Pancreas (tissue), 10 donors: ENCODE measurements around the gene EPHA6. TPM values are rescaled to one million over a fixed set of nuclear protein-coding genes. Genes with fewer than 3 reads are reported as not detected.

Source experiments
- ATAC-seq, 4 donors: fragments of 200-7000 bp; cut with Tn5 transposase; one replicate each; pipeline versions ENCODE4 v1.8.0 to v1.9.1; 2020; ENCODE audit warnings: mild to moderate bottlenecking in 4 of 4, moderate library complexity in 4 of 4
- DNase-seq, 6 donors: peaks; one replicate each; pipeline ENCODE4 v3.0.0-alpha.2; 2020
- FAIRE-seq: peaks from 2 replicates; lab custom pipeline; 2012; peaks lifted over from hg19 to GRCh38; lab: Jason Lieb, UNC
- H3K27ac ChIP-seq, 4 donors: fragments of 200-600 bp; sonication (generic); 1 replicate in 3 of 4; 2 replicates in 1 of 4; pipeline versions ENCODE4 v1.5.0 to v1.8.0; 2020
- H3K27me3 ChIP-seq, 4 donors: fragments of 200-600 bp; one replicate each; pipeline ENCODE4 v1.8.0; 2021
- H3K36me3 ChIP-seq, 3 donors: fragments of 200-600 bp; sonication (generic) in 1 of 3; one replicate each; pipeline versions ENCODE4 v1.5.0 to v1.8.0; 2020 to 2021
- H3K4me1 ChIP-seq, 3 donors: fragments of 200-600 bp; one replicate each; pipeline ENCODE4 v1.8.0; 2021
- H3K4me3 ChIP-seq, 4 donors: fragments of 200-600 bp; sonication (generic) in 2 of 4; one replicate each; pipeline versions ENCODE4 v1.5.0 to v1.8.0; 2020 to 2021
- H3K9me3 ChIP-seq, 4 donors: fragments of 200-600 bp; one replicate each; pipeline ENCODE4 v1.8.0; 2021
- CTCF ChIP-seq, 4 donors: fragments of 200-600 bp; sonication (generic) in 3 of 4; IDR thresholded peaks; one replicate each; pipeline versions ENCODE4 v1.5.0 to v1.8.0; 2021; ENCODE audit warnings: antibody characterized with exemption in 4 of 4
- WGBS, 2 donors: extraction: QIAGEN DNeasy Blood & Tissue Kit; methylation state at CpG; one replicate each; pipeline ENCODE4 v1.1.7; 2013; 5-methylcytosine and 5-hydroxymethylcytosine counted together
- intact Hi-C, 3 donors: fragments of 100-400 bp; cut with DNase I; formaldehyde crosslinking; loops; one replicate each; pipeline versions ENCODE4 v1.11.1 to v1.14.2; 2022
- polyA plus RNA-seq, 2 donors: library from polyadenylated mRNA; stranded (reverse); fragments of 200-250 nt; gene quantifications; one replicate each; pipeline ENCODE4 v1.2.3, GENCODE V29; 2013
- total RNA-seq, 6 donors: library from RNA; stranded (reverse); fragmentation: NEBNext Ultra II Directional in 4 of 6; extraction: Animal tissue kit (Norgen Biotek cat#: 25700) in 4 of 6; gene quantifications; one replicate each; pipeline versions ENCODE4 v1.2.1 to v1.2.4, GENCODE V29; 2021 to 2023
- donor health status: healthy with polysubstance abuse.
- donor health status: DM: no; HTN: no; CAD: no; lungs with moderate emphysema.
- donor health status: DM: no; HTN: no; CAD: no.
- donor health status: control.
- donor health status: control.
- donor health status: Bipolar disorder and iron deficiency.
- donor health status: DM: yes; HTN: yes; CAD: no.
- donor health status: DM: no; HTN: no; CAD: no.
- donor health status: DM: no; HTN: no; CAD: no.
- donor health status: DM: yes; HTN: yes; CAD: no.

The EPHA6 gene
- total and polyA plus RNA-seq, 8 donors = 0.15 to 1.1 (median 0.57) TPM

DNA sequence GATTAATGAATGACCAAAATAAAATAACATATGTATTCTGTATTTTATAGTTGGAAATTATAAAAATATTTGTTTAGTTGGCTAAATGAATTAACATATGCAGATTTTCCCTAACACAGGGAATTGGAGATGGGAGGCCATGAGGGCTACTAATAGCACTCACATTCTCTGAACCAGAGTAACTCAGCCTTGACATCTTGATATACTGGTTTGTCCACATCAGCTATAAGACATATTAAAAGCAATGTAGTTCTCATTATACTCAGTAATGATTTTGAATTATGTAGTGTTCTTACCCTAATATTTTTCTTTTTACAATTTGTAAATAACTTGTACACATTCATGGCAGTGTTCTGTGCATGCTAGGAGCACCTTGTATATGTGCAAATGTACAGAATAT is 255.9 kb downstream of the EPHA6 start:
- Histone ChIP-seq H3K4me1 (no peaks in the 10 kb centered on the region), H3K27ac (no peak overlapping the region), H3K27me3 (no peaks in the 10 kb centered on the region), H3K36me3 (no peaks in the 10 kb centered on the region), H3K9me3 (no peaks in the 10 kb centered on the region), H3K4me3 (no peak overlapping the region)
- intact Hi-C loops = no loop called here
- ATAC-seq = no peak
- no peak for DNase-seq
- no peak for TF ChIP-seq CTCF (IDR thresholded peaks at IDR 0.05)
- no peak for FAIRE-seq

DNA sequence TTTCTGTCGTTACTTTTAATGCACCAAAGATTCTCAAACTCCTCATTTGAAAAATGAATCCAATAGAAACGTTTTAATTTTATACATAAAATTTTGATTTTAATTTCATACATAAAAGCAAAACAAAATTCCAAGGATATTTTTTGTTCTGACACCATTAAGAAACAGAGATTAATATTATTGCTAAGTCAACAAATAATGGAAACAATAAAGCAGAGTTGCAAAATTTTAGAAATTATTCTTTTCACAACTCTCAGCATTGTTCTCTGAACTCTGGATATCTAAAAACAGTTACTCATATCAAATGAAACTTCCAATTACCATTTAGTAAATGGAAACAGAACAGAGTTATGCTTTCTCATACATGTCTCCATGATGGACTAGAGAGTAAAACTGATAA is 260.2 kb downstream of the EPHA6 start:
- ATAC-seq (no peak), FAIRE-seq (no peak), DNase-seq (no peak)
- Histone ChIP-seq H3K4me1 (no peaks in the 10 kb centered on the region), H3K4me3 (no peak overlapping the region), H3K27ac (no peak overlapping the region), H3K36me3 (no peaks in the 10 kb centered on the region), H3K27me3 (no peaks in the 10 kb centered on the region), H3K9me3 (no peaks in the 10 kb centered on the region)
- no peak for TF ChIP-seq CTCF (IDR thresholded peaks at IDR 0.05)
- intact Hi-C loops = no loop called here
- WGBS, 2 donors = 50 to 65% methylated on average over 2 of the region's 2 CpGs

DNA sequence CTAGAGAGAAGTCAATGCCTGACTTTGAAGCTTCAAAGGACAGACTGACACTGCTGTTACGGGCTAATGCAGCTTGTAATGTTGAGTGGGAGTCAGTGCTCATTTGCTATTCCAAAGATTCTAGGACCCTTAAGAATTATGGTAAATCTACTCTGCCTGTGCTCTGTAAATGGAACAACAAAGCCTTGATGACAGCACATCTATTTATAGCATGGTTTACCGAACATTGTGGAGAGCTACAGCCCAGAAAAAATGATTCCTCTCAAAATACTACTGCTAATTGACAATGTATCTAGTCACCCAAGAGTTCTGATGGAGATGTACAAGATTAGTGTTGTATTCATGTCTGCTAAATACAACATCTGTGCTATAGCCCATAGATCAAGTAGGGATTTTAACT is 262.3 kb downstream of the EPHA6 start:
- H3K27me3 ChIP-seq = no peaks in the 10 kb centered on the region
- H3K36me3 ChIP-seq = no peaks in the 10 kb centered on the region
- TF ChIP-seq CTCF (IDR thresholded peaks at IDR 0.05) = no peak
- no peak for DNase-seq
- no peaks in the 10 kb centered on the region for H3K4me1 ChIP-seq
- no peak for FAIRE-seq
- no peak for ATAC-seq
- 60 to 76% methylated on average over 2 of the region's 2 CpGs for WGBS, 2 donors
- H3K4me3 ChIP-seq = no peak overlapping the region
- H3K27ac ChIP-seq = no peak overlapping the region
- intact Hi-C loops = no loop called here
- H3K9me3 ChIP-seq = no peaks in the 10 kb centered on the region

- Histone ChIP-seq H3K9me3 (no peaks in the 10 kb centered on the region), H3K27ac (no peak overlapping the region), H3K4me3 (no peak overlapping the region), H3K36me3 (no peaks in the 10 kb centered on the region), H3K4me1 (no peaks in the 10 kb centered on the region), H3K27me3 (no peaks in the 10 kb centered on the region)
- DNase-seq (no peak), ATAC-seq (no peak), FAIRE-seq (no peak)
- TF ChIP-seq CTCF (IDR thresholded peaks at IDR 0.05) = no peak
- 43 to 52% methylated on average over 2 of the region's 2 CpGs for WGBS, 2 donors
- intact Hi-C loops = no loop called here
Observed at GRCh38 chr3:97089621-97090020, 275.2 kb downstream of the EPHA6 start.

- Histone ChIP-seq H3K36me3 (no peaks in the 10 kb centered on the region), H3K4me1 (no peaks in the 10 kb centered on the region), H3K4me3 (no peak overlapping the region), H3K9me3 (no peaks in the 10 kb centered on the region), H3K27ac (no peak overlapping the region), H3K27me3 (no peaks in the 10 kb centered on the region)
- TF ChIP-seq CTCF (IDR thresholded peaks at IDR 0.05) = no peak
- DNase-seq (no peak), ATAC-seq (no peak), FAIRE-seq (no peak)
- intact Hi-C loops = no loop called here
Observed at GRCh38 chr3:97102641-97103040, 288.2 kb downstream of the EPHA6 start.
